Stimulated activated CD4-positive, alpha-beta T cell treated with anti-CD3 and anti-CD28 coated beads, TNF-alpha, amount 100 ng/mL, for 1 hour (primary cell): ENCODE results near the gene SLC38A8.
A peak's percentile ranks its signal among the peaks of the same experiment; 100 is the strongest.

ENCODE experiments used
- DNase-seq, 3 donors: peaks; one replicate each; pipeline ENCODE4 v3.0.0-alpha.2; 2020; ENCODE audit warnings: low read depth in 3 of 3, low spot score in 1 of 3

Gene SLC38A8

DNA sequence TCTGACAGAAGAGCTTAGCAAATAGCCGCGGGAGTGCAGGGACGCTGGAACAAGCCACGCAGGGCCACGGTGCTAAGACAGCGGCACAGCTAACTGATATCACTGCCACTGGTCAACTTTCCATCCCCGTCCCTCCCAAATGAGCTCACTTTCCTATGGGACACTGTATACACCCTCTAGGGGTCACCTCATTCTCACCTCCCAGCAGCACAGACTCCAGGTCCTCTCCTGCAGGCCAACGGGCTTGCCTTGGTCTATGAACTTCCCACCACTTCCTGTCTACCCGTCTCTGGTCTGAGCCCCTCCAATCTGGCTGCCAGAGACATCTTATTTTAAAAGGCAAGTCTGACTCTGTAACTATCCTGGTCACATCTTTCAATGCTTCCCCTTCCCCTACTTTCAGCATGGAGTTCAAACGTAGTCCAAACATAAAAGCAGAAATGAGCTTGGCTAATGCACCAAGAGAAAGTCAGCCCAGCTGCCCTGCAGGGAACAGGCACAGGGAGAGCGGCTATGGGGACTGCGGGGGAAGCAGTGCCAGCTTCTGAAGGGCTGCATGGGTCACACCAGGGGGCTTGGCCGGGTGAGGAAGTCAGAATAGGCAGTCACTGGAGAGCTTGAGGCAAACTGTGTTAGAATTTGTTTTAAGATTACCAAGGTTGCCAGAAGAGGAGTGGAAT is 26.3 kb upstream of the SLC38A8 start:
- DNase-seq = no peak

- no peak for DNase-seq
Observed at GRCh38 chr16:84068041-84068440, 25.4 kb upstream of the SLC38A8 start.

DNA sequence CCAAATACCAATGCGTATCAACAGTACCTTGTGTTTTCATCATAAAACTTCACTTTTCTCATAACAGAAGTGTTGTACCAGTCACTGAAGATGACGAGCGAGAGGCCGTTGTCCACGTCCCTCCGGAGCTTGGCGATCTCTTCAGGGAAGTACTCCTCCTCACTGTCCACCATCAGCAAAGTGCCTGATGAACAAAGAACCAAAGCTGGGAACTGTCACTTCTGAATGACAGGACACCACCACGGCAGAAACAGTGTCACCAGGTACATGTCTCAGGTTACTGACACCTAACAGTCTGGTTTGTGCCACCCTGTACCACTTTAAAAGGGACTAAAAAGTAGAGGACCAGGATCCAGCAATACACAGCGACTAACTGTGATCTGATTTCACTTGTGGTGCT is 25.0 kb upstream of the SLC38A8 start:
- DNase-seq = no peak

DNA sequence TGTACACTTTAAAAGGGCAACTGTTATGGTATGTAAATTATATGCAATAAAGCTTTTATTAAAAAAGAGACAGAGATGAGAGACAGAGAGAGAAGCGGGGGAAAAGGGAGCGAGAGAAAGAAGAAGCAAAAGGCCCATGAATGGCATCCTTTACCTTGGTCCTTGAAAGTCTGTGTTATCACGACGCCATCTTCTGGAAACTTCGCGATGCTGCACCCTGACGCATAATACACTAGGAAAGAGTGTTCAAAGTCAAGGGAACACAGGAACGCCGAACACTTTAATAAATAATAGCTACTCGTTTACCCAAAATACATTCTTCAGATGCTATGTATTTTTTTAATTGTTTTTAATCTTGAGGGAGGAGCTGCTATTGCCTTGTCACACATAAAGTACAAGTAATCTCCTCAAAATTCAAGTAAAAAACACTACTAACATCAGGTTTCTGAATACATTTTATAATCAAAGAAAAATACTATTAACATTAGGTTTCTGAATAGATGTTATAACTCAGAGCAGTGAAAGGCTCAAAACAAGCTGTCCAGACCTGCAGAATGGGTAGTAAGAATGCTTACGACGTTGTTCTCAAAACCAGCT is 23.0 kb upstream of the SLC38A8 start:
- no peak for DNase-seq

- no peak for DNase-seq
Observed at GRCh38 chr16:84063980-84064379, 21.4 kb upstream of the SLC38A8 start.

- peak; percentile 5 to 59 (median 27) for DNase-seq
Observed at GRCh38 chr16:84062734-84063640, 20.4 kb upstream of the SLC38A8 start.

DNA sequence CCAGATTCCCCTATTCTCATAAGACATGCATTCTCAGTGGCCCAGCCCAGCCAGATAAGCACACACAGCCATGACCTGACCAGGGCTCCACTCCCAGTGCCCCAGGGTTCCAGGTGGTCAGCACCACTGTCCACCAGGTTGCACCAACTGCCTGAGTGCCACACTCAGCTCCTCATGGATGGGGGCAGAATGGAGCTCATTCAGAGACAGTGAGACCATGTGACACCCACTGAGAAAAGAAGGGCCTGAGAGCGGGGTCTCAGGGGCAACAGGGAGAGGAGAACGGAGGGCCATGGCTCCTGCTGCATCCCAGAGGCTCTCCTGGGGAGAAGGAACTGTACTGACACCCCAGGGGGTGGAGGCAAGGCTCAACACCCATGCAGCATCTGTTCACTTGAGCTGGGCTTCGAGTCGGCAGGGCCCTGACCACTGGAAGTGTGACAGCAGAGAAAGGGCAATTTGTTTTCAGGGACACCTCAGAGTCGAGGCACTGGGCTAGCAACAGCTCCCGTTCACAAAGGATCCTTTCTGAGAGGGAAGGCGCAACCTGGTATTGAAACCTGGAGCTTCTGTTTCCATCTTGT is 18.7 kb upstream of the SLC38A8 start:
- DNase-seq = no peak

- no peak for DNase-seq
Observed at GRCh38 chr16:84059946-84060901, 17.6 kb upstream of the SLC38A8 start.

GRCh38 chr16:84059111-84059510 is 16.5 kb upstream of the SLC38A8 start:
- no peak for DNase-seq

- no peak for DNase-seq
Observed at GRCh38 chr16:84058664-84059063, 16.1 kb upstream of the SLC38A8 start.

DNA sequence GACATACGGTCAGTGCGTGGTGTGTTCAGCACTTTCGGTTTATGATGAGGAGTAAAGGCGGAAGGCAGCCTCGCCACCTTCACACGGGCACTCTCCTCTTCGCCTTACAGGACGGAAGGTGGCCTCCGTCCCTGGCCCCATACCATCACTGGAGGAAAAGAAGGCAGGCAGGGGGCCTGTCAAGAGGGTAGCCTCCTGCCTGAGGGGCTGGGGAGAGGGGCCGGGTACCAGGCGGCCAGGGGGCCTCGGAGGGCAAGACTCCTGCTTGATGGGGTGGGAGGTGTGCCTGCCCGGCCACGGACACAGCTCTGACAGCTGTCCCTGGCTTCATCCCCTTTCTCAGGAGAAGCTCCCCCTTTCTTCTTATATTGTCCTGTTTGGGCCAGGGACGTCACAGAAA is 15.6 kb upstream of the SLC38A8 start:
- no peak for DNase-seq

GRCh38 chr16:84056933-84057332 is 14.3 kb upstream of the SLC38A8 start:
- DNase-seq = no peak

DNA sequence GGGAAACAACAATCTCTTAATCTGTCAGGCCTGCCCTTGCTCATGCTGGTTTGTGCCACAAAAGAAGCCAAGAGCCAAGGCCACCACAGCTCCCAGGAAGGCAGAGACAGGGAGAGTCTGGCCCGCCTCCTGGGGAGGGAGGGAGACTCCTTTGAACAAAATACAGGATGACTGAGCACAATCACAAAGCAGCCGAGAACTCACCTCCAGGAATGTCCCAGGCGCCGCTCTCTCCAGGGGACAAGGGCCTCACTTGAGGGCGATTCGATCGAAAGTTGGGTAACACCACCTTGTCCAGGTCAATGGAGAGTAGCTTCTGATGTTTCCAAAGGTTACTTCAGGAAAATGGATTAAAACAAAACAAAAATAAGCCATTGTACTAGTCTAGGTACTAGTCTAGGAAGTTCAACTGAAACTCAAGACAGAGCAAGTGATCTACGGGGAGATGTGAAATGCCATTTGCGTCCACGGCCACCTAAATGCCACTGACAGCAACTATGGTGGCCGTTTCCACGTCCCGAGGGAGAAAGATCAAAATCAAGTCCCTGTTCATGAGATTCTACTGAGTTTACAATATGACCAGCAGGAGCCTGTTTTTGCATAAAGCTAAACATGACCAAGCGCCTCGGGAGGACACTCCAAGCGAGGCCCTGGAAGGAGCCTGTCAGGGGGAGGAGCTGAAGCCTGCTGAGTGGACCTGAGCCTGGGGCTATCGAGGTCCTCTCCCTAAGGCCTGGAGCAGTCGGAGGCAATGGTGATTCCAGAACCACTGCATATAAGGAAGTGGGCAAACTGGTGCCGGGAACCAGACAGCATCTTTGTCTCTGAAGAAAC is 13.4 kb upstream of the SLC38A8 start:
- DNase-seq = no peak

GRCh38 chr16:84055366-84055765 is 12.8 kb upstream of the SLC38A8 start:
- no peak for DNase-seq

DNA sequence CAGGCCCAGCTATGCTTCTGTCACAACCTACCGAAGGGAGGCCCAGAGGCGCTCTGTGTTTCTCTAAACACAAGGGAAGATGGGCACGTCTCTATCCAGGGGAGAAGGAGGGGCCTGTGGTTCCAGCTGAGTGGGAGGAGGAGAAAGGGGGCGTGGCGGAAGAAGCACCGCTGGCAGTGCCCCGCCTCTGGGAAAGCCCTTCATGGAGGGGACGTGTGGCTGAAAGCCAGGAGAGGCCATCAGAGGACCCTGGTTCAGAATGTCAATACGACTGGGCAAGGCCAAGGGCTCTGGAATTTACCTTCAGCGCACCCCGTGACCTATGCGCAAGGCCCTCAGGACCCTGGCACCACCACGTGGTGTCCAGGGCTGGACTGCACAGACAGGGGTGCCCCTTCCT is 12.3 kb upstream of the SLC38A8 start:
- DNase-seq = no peak

DNA sequence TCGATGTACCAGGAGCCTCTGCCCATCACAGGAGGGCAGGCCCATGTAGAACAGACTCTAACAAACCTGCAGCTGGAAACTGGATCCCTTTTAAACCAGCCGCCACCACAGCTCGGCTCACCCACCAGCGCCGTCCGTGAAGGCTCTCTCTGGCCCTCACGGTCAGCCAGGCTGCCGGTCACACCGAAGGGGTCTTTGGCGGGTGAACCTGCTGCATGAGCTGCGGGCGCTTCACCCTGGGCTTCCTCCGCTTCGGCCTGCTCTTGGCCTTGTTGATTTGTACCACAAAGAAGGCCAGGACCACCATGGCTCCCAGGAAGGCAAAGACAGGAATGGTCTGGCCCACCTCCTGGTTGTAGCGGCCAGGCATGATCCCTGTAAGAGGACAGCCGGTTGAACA is 11.7 kb upstream of the SLC38A8 start:
- DNase-seq = no peak

- no peak for DNase-seq
Observed at GRCh38 chr16:84053237-84053636, 10.6 kb upstream of the SLC38A8 start.

DNA sequence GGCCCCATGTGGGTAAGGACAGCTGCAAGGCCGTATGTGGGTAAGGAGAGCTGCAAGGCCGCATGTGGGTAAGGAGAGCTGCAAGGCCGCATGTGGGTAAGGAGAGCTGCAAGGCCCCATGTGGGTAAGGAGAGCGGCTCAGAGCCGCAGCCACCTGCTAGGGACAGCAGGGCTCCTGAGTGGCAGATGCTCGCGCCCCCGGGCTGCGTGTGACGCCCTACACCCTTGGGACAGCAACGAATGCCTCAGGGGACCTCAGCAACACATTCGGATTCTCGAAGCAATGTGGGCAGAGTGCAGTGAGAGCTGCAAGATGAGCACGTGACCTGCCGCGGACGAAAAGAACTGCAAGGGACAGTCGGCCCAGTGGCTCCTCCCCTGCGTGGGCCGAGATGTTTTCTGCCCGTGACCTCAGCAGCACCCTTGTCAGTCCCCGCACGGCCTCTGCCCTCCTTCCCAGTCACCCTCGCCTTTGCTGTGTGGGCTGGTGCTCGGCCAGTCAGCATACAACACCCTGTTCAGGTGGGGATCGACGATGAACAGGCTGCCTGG is 9.6 kb upstream of the SLC38A8 start:
- DNase-seq = no peak

- DNase-seq = no peak
Observed at GRCh38 chr16:84050316-84050715, 7.7 kb upstream of the SLC38A8 start.
